Epithelial cell of esophagus (primary cell): Measurements from ENCODE around the gene PHF13.

Experiments
- DNase-seq: peaks from one replicate; pipeline ENCODE4 v3.0.0; 2010; ENCODE audit warnings: low read depth
- H3K4me3 ChIP-seq: 2 replicates; pipeline ENCODE4 v1.5.1; 2011; ENCODE audit warnings: mild to moderate bottlenecking, low read length, control low read depth
- TF ChIP-seq, protein P1 (sequence below): IDR thresholded peaks from 2 replicates; pipeline ENCODE4 v1.5.1; 2011; ENCODE audit warnings: low read depth, mild to moderate bottlenecking, low read length, control low read depth, inconsistent platforms; ENCODE audit not compliant: insufficient read depth; ENCODE audit errors: missing control alignments

PHF13 gene

GRCh38 chr1:6602669-6603237 is 10.8 kb upstream of the PHF13 start, which contains the start of gene KLHL21:
Gene KLHL21 (minus strand): TSS chr1:6602869. CDS start chr1:6602817, 52 bp downstream.
- TF ChIP-seq, protein P1, sequence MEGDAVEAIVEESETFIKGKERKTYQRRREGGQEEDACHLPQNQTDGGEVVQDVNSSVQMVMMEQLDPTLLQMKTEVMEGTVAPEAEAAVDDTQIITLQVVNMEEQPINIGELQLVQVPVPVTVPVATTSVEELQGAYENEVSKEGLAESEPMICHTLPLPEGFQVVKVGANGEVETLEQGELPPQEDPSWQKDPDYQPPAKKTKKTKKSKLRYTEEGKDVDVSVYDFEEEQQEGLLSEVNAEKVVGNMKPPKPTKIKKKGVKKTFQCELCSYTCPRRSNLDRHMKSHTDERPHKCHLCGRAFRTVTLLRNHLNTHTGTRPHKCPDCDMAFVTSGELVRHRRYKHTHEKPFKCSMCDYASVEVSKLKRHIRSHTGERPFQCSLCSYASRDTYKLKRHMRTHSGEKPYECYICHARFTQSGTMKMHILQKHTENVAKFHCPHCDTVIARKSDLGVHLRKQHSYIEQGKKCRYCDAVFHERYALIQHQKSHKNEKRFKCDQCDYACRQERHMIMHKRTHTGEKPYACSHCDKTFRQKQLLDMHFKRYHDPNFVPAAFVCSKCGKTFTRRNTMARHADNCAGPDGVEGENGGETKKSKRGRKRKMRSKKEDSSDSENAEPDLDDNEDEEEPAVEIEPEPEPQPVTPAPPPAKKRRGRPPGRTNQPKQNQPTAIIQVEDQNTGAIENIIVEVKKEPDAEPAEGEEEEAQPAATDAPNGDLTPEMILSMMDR: no peak
- DNase-seq: peak; percentile 91
- peak within 1 kb of the TSS; percentile 95 for H3K4me3 ChIP-seq

GRCh38 chr1:6603238-6603914 is 10.2 kb upstream of the PHF13 start:
- H3K4me3 ChIP-seq: peak overlapping the region; percentile 47
- TF ChIP-seq, protein P1: no peak
- DNase-seq: peak; percentile 71

DNA sequence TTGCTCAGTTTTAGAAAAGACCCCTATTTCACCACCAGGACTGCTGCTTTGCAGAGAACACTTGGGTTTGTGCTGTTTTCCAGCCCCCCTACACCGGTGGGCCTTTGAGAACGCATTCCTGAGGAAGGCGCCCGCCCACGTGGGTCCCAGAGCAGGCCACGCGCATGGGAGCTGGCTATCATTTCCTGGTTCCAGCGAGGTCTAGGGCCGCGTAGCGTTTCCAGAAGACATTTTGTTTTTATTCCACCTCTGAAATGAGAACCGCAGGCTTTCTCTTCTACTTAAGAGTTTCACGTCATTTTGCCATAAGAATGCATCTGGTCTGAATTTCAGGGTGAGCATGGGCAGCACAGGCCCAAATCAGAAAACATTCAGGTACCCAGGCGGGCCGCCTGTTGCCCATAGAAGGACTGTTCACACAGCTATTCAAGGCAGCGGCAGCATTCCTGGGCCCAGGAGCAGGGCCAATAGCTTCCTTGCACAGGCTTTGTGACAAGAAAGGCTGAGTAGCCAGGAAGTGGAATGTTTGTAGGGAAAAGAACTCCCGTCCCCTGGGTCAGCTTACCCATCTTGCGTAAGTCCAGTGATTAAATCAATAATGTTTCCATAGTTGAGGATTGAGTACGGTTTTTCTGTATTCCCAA is 9.5 kb upstream of the PHF13 start:
- TF ChIP-seq, protein P1: peak; percentile 5
- no peak overlapping the region for H3K4me3 ChIP-seq
- DNase-seq: peak; percentile 52

DNA sequence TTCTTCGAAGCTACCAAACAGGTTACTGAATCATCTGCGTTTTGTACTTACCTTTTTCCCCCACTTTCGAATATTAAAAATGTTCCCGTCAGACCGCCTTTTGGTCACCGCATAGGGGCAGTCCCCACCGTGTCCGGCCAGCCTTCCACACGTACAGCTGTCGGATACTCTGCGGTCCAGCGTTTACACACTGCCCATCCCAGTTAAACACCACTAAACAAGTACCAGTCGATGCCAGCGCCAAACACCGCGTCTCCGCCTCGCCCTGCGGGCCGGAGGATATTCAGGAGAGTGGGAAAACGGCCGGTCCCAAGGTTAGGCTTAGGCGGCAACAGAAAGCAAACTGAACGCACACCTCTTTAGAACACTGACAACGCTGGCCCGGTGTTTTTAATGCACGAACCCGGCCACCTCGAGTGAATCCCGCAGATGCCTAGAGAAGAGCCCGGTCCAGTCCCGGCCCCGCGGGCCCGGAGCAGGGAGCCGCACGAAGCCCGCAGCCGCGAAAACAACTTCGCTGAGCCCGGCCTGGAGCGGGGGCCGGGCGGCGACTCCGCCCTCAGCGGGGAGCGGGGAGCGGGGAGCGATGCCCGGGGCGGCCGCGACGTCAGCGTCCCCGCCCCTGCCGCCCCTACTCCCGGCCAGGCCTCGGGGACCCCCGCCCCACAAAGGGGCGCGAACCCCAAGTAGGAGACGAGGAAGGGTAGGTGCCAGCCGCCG is 730 bp upstream of the PHF13 start:
- DNase-seq: peak; percentile 68
- peak overlapping the region; percentile 66 for H3K4me3 ChIP-seq
- TF ChIP-seq, protein P1: no peak

DNA sequence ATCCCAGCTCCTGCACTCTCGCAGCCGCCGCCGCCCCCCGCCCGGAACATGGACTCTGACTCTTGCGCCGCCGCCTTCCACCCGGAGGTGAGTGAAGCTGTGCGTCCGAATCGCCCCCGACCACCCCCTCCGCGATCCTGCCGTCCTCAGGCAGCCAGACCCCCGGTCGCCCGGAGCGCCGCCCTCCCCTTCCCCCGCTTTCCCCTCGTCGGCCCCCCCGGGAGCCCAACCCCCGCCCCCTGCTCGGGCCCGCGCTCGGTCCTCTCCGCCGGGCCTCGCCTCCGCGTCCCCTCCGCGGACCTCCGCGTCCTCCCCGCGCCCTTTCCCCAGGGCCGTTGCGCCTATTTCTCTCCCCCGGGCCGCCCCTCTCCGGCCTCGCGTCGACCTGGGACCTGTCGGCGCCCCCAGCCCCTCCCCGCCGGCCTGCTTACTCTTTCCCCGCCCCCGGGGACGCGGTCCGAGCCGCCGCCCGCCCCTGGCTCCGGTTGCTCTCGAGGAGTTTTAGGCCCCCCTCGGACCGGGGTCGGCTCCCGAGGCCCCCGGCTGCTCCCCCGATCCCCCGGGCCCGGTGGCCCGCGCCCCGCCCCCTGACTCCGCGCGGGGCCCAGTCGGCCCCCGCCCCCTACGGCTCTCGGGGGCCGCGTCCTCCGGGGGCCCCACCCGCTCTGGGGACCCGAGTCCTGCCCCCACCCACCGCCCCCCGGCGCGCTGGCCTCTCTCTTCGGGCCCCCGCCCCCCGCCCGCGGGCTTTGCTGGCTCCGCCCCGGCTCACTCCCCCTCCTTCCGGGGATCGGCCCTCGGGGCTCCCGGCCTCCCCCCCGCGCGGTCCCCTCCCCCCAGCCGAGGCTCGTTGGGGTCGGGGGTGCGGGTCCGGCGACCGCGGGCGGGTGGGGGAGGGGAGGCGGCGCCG is 743 bp downstream of the PHF13 start:
- no peak for DNase-seq

More for the DNA sequence above, 743 bp downstream of the PHF13 start:
- TF ChIP-seq, protein P1: no peak
- peak overlapping the region; percentile 59 for H3K4me3 ChIP-seq
